Left hindlimb (tissue), 1 donor: Measurements from ENCODE around the gene TTC3.
A peak's percentile ranks its signal among the peaks of the same experiment; 100 is the strongest.
"Not testable (repeated sequence)": the region's sequence is repeated elsewhere in the genome, so short reads cannot be mapped to it uniquely, and the experiment has no call there.

Experiments used
- DNase-seq: peaks from one replicate; pipeline ENCODE4 v3.0.0-alpha.2; 2018

The TTC3 gene

DNA sequence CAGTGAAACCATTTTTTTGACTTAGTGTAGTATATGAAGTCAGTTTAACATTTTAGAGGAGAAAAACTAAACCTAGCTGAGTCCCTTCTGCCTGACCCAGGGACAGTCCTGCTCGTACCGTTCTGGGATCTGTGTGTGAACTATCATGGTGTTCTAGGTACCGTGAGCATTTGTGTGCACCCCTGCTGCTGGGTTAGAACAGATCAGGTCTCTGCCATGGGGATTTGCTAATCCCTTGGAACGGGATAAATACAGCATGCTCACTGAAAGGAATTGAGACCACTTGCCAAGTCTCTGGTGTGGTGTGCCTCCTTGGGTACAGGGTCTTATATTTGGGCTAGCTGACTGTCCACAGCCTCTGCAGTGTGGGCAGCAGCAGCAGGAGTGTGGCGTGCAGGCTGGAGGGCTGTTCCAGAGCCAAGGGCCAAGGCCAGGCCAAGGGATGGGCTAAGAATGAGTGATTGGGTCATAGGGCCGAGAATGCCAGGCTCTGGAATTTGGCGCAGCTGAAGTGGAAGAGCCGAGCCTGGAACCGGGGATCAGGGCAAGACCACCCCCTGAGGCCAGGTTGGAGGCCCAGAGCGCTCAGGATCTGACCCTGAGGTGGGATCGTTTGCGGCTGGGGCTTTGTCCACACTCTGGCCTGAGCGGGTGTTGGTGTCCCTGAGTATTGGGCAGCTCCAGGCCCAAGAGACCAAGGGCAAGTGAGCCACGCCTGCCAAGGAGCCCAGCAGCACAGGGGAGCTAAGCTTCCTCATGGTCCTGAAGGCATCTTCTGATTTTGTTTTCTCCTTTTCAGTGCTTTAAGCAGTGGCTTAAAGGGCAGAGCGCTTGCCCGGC lies 127.8 kb downstream of the TTC3 start:
- no peak for DNase-seq

GRCh38 chr21:37202221-37203110 lies 129.4 kb downstream of the TTC3 start:
- no peak for DNase-seq

GRCh38 chr21:37204580-37204979 lies 131.5 kb downstream of the TTC3 start:
- no peak for DNase-seq

- DNase-seq, result no peak
These were observed 133.4 kb downstream of the TTC3 start for GRCh38 chr21:37206496-37206895.

- DNase-seq, result no peak
These were observed 134.5 kb downstream of the TTC3 start for GRCh38 chr21:37207441-37208009.

- DNase-seq, result no peak
These were observed 135.1 kb downstream of the TTC3 start for GRCh38 chr21:37208056-37208721.

- DNase-seq, result no peak
These were observed 135.7 kb downstream of the TTC3 start for GRCh38 chr21:37208741-37209225.

GRCh38 chr21:37210130-37210529 lies 137.1 kb downstream of the TTC3 start:
- no peak for DNase-seq

DNA sequence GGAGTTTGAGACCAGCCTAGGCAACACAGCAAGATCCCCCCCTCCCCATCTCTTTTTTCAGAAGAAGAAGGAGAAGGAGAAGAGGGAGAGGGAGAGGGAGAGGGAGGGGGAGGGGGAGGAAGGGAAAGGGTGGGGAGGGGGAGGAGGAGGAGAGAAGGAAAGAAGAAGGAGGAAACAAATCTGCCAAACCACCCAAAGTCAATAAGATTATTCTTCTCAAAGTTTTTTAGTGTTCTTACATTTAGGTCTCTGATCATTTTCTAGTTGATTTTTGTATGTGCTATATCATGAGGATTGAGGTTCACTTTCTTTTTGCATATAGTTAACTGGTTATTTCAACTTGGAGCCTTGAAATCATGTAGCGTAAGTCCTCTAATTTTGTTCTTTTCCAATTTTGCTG lies 137.7 kb downstream of the TTC3 start:
- no peak for DNase-seq

DNA sequence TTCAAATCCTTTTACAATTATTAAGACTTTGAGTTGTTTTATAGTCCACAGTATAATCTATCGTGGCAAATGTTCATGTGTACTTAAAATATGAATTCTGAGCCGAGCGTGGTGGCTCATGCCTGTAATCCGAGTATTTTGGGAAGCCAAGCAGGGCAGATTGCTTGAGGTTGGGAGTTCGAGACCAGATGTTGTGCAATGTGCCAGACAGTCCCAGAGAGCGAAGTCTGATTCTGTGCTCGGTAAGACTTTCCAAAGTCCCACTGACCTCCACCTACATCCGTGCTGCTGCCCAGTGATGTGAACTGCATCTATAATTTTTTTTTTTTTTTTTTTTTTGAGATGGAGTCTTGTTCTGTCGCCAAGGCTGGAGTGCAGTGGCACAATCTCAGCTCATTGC lies 141.9 kb downstream of the TTC3 start:
- no peak for DNase-seq

- no peak for DNase-seq
These were observed 146.8 kb downstream of the TTC3 start for GRCh38 chr21:37219761-37220432.

- DNase-seq, result no peak
These were observed 147.5 kb downstream of the TTC3 start for GRCh38 chr21:37220433-37220980.

DNA sequence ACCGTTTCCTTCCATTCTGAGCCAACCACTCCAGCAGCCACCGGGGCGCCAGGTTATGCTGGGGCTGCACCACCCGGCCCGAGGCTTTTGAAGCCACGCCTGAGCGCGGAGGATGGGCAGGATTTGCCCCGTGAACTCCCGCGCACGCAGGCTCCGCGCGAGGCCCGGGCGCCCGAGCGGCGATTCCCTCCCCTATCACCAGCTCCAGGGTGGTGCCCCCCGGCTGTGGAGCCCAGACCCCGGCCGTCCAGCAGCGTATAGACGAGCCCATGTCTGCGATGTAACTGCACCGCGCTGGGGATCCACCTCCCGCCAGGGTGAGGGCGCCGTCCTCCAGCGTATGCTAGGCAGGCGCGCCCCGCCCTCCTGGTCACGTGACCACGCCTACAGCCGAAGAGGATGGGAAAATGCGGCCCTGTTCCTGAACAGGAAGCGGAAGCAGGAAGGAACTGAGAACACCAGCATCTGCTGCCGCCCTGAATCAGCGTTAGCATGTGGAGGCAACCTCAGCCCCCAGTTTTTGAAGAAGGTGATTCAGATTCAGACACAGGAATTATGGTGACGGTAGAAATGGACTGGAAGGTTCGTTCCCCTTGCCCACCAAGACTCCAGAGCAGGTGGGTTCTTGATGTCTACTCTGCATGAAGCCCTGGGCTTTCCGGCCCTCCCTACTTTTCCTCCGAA lies 148.1 kb downstream of the TTC3 start:
- peak; percentile 93 for DNase-seq

- DNase-seq, result not testable (repeated sequence)
These were observed 149.2 kb downstream of the TTC3 start for GRCh38 chr21:37222248-37222647.

DNA sequence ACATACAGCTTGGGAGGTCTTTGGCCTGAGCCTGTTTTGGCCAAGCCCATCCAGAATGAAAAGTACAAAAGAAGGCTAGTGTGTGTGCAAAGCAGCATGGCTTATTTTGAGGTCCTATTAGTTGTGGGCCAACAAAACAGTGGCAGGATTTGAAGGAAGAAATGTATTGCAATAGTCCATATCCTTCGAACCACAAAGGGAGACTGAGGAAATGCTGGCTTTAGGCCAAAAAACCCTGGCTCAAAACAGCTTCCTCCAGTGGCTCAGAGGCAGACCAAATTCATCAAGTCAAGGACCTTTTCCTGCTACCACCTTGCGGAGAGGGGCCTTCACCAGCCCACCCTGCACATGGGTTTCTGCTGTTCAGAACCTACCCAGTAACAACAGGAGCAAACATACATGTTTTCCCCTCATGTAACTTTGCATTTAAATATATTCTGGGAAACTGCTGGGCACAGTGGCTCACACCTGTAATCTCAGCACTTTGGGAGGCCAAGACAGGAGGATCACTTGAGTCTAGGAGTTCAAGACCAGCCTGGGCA lies 150.8 kb downstream of the TTC3 start:
- no peak for DNase-seq

DNA sequence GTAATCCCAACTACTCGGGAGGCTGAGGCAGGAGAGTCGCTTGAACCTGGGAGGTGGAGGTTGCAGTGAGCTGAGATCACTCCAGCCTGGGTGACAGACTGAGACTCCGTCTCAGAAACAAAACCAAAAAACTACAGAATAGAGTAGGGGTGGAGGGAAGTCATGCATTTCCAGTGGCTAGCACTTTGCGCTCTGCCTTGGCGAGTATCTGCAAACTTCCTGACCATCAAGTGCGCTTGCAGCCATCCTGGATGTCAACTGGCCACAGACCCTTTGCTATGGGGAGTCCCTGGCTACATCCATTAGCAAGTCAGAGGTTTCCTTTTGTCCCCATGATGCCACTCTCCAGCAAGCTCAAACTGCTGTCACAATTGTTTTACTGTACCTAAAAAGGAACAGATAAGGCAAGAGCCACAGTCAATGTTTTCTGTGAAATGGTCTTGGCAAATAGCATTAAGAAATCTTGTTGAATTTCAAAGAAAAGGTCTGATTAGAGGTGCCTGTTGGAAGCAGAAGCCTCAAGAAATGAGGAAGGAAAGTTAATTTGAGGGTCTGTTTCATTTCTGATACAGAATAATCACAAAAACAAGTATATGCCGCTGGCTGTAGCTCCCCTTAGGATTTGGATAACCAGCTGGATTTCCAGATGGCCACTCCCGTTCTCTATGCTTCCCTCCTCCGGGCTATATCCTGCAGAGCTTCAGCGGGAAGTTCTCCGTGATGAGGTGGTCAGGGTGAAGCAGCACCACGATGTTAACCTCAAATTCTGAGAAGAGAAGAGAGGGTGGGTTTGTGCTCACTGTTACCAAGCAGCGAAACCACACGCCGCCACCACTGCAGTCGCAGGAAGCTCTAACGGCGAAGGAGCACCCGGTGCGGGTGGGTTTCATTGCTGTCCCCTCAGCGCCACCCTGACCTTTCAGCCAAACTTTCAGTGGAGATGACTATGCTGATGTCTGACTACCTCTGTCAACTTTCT lies 152.1 kb downstream of the TTC3 start:
- DNase-seq, result no peak

- no peak for DNase-seq
These were observed 153.2 kb downstream of the TTC3 start for GRCh38 chr21:37226041-37226920.
